IPS-18a (cell line): ENCODE measurements around the gene PRAC1.
A peak's percentile ranks its signal among the peaks of the same experiment; 100 is the strongest.
"Not testable (repeated sequence)": the region's sequence is repeated elsewhere in the genome, so short reads cannot be mapped to it uniquely, and the experiment has no call there.

Experiments
- H3K27ac ChIP-seq: one replicate; pipeline ENCODE4 v1.5.1; 2013; ENCODE audit warnings: low read length
- H3K27me3 ChIP-seq: one replicate; pipeline ENCODE4 v1.6.1; 2013; ENCODE audit warnings: mild to moderate bottlenecking, low read length; ENCODE audit not compliant: control insufficient read depth, insufficient read depth
- H3K36me3 ChIP-seq: one replicate; pipeline ENCODE4 v1.6.1; 2013; ENCODE audit warnings: low read depth, low read length; ENCODE audit not compliant: control insufficient read depth
- H3K4me1 ChIP-seq: one replicate; pipeline ENCODE4 v1.6.1; 2013; ENCODE audit warnings: low read depth, low read length; ENCODE audit not compliant: control insufficient read depth
- H3K4me3 ChIP-seq: one replicate; pipeline ENCODE4 v1.5.1; 2013; ENCODE audit warnings: low read length
- H3K9ac ChIP-seq: one replicate; pipeline ENCODE4 v1.6.1; 2013; ENCODE audit warnings: mild to moderate bottlenecking, low read length, moderate library complexity
- H3K9me3 ChIP-seq: one replicate; pipeline ENCODE4 v1.6.1; 2013; ENCODE audit warnings: low read depth, low read length; ENCODE audit not compliant: control insufficient read depth

The PRAC1 gene

DNA sequence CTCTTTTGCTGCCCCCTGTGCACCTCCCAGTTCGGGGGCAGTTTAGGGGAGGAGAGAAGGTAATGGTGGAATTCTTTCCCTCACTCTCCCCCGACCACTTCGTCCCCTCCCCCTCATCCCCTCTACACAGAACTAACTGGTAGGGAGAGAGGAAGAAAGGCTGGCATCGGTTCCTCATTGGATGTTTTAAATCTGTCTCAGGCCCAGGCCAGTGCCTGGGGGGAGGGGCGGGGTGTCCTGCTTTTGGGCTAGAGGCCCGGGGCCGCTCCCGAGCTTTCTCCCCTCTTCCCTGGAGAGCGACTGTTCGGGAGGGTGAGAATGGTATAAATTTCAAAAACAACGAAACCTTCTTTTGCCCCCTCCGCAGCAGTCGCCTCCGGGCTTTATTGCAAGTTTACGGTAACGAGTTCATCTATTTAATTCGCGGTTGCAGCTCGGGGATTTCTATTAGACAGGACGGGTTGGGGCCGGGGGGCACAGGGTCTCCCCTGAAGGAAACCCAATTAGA lies 651 bp upstream of the PRAC1 start, which contains the start of gene PRAC2:
Gene PRAC2 (plus strand): TSS at position 271 of the 508 bp plus-strand sequence. CDS start 1,226 bp downstream, outside the sequence.
- Histone ChIP-seq H3K4me3 (peak within 1 kb of the TSS; percentile 25), H3K9me3 (no peaks in the 10 kb centered on the region), H3K27ac (no peak within 1 kb of the TSS), H3K36me3 (no peaks in the 10 kb centered on the region), H3K4me1 (peaks cover 28% of the 10 kb centered on the region), H3K9ac (no peak within 1 kb of the TSS), H3K27me3 (peaks cover 100% of the 10 kb centered on the region)

DNA sequence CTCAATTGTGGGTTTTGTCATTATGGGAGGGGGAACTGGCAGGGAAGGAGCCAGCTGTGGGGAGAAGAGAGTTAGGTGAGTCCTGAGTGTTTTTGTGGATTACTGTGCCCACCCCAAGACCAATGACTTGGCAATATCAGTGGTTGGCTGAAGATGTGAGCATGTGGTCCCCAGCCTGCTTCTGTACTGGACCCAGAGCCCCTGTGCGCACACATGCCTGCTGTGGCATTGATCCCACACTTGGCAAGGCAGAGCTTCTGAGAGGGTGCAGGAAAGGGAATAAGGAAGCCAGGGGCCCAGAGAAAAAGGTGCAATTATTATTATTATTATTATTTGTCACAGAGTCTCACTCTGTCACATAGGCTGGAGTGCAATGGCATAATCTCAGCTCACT lies 1.3 kb downstream of the PRAC1 start:
- Histone ChIP-seq H3K36me3 (no peaks in the 10 kb centered on the region), H3K4me3 (no peak overlapping the region), H3K9ac (no peak overlapping the region), H3K9me3 (no peaks in the 10 kb centered on the region), H3K27me3 (peaks cover 100% of the 10 kb centered on the region), H3K27ac (no peak overlapping the region), H3K4me1 (peaks cover 28% of the 10 kb centered on the region)

DNA sequence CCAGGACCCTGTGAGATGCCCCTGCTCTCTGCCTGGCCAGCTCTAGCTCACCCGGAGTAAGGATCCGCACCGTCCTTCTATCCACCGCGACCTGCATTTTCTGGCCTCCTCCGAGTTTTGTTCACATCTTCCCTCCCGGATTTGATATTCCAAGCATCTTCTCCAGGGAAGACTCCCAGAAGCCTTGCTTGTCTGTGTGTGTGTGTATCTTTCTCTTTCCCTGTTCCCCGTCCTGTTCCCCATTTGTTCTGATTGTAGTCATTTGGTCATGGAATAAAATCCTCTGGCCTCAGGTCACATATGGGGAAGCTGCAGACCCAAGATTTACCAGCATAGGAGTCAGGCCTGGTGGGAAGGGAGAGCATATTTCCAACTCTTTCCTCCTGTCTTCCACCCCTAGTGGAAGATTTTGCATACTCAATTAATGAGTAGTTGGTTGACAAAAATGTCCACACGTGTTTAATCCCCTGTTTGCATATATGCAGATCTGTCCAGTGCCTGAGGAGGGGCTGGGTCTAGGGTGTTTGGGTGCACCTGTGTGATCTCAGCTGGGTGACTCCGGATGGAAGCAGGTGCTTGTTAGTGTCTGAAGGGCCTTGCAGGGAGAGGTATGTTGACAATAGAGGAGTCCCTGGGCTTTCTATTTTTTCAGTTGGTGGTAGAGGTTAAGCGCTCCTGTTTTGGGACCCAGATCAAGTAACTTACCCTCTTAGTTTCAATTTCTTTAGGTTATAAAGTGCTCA lies 1.9 kb downstream of the PRAC1 start:
- peaks cover 100% of the 10 kb centered on the region for H3K27me3 ChIP-seq
- no peaks in the 10 kb centered on the region for H3K9me3 ChIP-seq
- no peak overlapping the region for H3K27ac ChIP-seq
- no peak overlapping the region for H3K4me3 ChIP-seq
- H3K36me3 ChIP-seq = no peaks in the 10 kb centered on the region
- H3K4me1 ChIP-seq = peaks cover 28% of the 10 kb centered on the region
- no peak overlapping the region for H3K9ac ChIP-seq

DNA sequence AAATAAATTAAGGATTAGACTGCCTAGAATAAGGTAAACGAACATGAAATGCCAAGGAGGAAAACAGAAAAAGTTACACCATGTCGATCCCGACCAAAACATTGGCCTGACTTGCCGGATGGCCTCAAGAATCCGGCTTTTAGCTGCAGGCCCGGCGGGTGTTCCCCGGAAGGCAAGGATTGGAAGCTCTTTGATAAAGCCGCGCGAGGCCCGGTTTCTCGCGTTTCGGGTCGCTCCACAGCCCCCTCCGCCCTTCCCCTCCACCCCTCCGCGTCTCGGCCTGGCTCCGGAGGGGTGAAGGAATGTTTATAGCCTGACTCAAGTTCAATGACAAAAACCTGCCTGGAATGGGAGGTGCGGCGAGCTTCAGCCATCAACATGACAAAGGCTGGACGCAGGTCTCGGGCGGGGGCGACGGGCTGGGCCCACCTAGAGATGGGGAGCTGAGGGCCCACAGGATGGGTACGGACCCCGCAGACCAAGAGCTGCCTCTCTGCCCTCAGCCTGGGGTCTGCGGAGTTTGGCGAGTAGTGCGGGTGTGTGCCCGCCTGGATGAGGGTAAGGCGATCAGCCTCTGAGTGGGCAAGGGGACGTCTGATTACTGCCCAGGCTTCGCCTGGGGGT lies 2.6 kb downstream of the PRAC1 start:
- H3K9ac ChIP-seq = no peak overlapping the region
- H3K27me3 ChIP-seq = peaks cover 100% of the 10 kb centered on the region
- no peaks in the 10 kb centered on the region for H3K9me3 ChIP-seq
- no peaks in the 10 kb centered on the region for H3K36me3 ChIP-seq
- H3K27ac ChIP-seq = no peak overlapping the region
- H3K4me3 ChIP-seq = peak overlapping the region; percentile 40
- peaks cover 28% of the 10 kb centered on the region for H3K4me1 ChIP-seq

DNA sequence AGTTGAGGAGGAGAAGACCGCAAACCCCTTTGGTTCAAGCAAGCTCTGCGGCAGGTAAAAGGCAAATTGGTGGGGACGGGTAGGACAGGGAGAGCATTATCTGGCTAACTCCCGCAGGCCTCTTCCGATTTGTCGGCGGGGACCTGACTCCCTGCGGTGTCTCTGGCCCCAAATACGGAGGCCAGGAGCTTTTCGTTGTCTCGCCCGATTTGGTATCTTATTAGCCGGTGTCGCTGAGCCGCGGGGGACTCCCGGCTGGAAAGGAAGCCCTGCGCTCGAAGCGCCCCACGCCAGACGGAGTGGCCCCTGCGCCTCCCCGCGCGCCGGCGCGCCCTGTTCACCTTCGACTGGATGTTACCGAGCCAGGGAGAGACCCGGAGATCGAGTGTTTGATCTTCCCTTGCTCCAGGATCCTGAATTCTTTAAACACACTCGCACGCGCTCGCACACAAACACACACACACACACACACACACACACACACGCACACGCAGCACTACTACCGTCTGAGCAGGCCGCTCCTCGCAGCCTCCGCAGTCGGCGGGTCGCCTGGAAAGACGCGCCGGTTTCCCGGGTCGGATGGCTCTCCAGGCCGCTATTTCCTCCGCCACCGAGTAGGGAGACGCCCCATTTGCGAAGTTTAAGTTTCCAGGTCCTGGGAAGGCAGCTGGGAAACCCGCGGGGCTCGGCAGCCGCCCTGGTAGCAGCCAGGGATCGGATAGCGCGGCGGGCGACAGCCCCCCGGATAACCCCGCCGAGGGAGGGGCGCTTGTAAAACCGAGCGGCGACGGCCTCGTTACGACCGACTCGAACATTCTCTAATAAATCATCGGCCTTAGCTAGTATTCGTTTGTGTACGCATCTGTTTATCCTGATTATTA lies 3.3 kb downstream of the PRAC1 start:
- no peak overlapping the region for H3K27ac ChIP-seq
- no peaks in the 10 kb centered on the region for H3K9me3 ChIP-seq
- H3K4me1 ChIP-seq = peaks cover 27% of the 10 kb centered on the region
- peaks cover 100% of the 10 kb centered on the region for H3K27me3 ChIP-seq
- no peak overlapping the region for H3K9ac ChIP-seq
- peak overlapping the region; percentile 40 for H3K4me3 ChIP-seq
- no peaks in the 10 kb centered on the region for H3K36me3 ChIP-seq

DNA sequence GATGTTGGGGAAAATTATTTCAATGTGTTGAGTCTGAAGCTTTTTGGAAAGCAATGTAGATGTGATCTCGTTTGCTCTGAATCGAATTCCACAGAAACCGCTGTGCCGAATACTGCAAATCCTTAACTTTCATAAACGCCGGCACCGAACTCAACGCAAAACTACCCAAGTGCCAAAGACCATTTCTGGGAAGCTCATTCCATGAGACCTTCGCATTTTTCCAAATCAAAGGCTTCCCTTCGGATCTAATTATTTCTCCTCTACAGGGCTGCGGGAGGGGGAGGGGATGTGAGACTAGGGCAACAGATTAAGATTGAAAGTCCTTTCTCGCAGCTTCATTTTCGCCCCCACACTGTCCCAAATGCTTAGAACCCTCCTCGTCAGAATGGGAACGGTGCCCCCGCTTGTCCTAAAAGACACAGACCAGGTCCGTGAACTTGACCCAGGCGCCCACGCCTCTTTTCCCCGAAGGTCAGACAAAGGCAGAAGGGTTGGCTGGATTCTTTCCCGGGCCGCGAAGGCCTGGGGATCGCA lies 4.0 kb downstream of the PRAC1 start:
- H3K27me3 ChIP-seq = peaks cover 100% of the 10 kb centered on the region

DNA sequence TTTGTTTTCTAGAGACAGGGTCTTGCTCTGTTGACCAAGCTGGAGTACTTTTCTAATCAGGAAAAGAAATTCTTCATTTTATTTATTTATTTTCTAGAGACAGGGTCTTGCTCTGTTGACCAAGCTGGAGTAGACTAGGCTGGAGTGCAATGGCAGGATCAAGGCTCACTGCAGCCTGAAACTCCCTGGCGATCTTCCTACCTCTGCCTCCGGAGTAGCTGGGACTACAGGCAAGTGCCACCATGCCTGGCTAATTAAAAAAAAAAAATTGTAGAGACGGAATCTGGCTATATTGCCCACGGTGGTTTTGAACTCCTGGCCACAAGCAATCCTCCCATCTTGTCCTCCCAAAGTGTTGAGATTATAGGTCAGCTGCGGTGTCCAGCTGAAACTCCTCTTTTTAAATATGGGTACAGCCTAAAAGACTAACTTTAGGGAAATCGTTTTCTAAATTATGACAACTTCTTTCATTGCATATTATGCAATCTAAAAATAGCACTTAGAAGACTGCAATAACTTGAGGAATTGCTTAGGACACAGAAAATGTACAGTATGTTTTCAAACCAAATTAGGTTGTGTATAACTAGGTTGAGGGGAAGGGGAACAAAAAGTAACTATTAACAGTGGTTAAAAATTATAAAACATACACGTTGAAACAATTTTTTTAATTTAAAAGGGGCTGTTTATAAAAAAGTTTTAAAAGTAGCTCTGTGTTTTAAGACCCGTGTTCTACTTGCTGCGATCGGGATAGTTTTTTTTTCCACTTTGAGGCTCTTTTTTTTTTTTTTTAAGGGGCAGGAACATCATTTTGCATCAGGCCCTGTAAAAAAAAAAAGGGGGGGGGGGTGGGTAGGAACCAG lies 4.7 kb downstream of the PRAC1 start:
- Histone ChIP-seq H3K27me3 (peaks cover 100% of the 10 kb centered on the region), H3K4me1 (peaks cover 21% of the 10 kb centered on the region), H3K27ac (no peak overlapping the region), H3K9me3 (no peaks in the 10 kb centered on the region), H3K4me3 (no peak overlapping the region), H3K9ac (no peak overlapping the region), H3K36me3 (no peaks in the 10 kb centered on the region)

More for the DNA sequence above, 4.0 kb downstream of the PRAC1 start:
- Histone ChIP-seq H3K4me3 (peak overlapping the region; percentile 40), H3K27ac (no peak overlapping the region), H3K36me3 (no peaks in the 10 kb centered on the region), H3K9me3 (no peaks in the 10 kb centered on the region), H3K4me1 (peaks cover 23% of the 10 kb centered on the region), H3K9ac (no peak overlapping the region)

DNA sequence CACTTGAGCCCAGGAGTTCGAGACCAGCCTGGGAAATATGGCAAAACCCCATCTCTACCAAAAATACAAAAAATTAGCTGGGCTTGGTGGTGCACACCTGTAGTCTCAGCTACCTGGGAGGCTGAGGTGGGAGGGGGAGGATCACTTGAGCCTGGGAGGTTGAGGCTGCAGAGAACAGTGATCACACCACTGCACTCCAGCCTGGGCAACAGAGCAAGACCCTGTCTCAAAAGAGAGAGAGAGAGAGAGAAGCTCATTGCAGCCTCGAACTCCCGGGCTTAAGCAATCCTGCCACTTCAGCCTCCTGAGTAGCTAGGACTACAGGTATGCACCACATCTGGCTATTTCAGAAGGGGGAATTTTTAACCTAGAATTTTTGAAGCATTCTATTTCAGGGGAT lies 5.8 kb downstream of the PRAC1 start:
- not testable (repeated sequence) for H3K9ac ChIP-seq, H3K27ac ChIP-seq, H3K36me3 ChIP-seq, H3K4me3 ChIP-seq, H3K9me3 ChIP-seq
- H3K27me3 ChIP-seq = peaks cover 98% of the 10 kb centered on the region
- H3K4me1 ChIP-seq = peaks cover 18% of the 10 kb centered on the region

DNA sequence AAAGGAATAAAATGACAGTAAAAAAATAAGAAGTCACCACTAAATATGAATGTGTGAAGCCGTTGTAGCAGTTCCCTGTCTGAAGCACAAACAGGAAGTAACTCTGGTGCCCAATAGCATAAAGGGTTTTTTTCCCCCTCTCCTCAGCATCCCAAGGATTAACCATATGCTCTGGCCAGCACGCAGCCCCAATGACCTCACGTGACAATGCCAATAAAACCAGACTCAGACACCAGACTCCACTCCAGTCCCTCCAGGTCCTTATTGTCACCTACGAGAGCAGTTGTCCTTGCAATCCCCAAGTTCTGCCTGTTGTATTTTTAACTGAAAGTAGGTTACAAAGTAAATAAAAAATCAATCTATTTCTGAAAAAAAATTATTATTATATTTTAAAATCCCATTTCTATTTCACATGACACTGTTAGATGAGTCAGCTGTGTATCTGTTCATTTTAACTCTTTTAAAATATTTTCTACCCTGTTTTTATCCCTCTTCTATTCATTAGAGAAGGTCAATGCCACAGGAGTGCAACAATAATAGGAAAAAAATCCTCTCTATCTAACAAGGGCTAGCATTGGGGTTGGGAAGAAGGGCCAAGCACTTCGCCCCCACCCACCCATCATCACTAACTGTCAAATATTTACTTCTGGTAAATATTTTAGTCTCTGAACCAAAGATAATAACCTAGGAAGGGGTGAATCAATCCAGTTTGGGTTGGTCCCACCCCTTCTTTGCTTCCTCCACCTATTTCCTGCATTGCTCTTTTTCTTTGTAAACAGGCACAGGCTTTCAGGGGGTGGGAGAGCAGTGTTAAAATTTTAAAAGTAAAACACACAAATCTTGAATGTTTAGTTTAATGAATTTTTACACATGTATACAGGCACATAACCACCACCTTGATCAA lies 6.6 kb downstream of the PRAC1 start:
- H3K9me3 ChIP-seq = no peaks in the 10 kb centered on the region
- H3K36me3 ChIP-seq = no peaks in the 10 kb centered on the region
- no peak overlapping the region for H3K27ac ChIP-seq
- peaks cover 18% of the 10 kb centered on the region for H3K4me1 ChIP-seq
- no peak overlapping the region for H3K9ac ChIP-seq
- no peak overlapping the region for H3K4me3 ChIP-seq
- H3K27me3 ChIP-seq = peaks cover 97% of the 10 kb centered on the region

DNA sequence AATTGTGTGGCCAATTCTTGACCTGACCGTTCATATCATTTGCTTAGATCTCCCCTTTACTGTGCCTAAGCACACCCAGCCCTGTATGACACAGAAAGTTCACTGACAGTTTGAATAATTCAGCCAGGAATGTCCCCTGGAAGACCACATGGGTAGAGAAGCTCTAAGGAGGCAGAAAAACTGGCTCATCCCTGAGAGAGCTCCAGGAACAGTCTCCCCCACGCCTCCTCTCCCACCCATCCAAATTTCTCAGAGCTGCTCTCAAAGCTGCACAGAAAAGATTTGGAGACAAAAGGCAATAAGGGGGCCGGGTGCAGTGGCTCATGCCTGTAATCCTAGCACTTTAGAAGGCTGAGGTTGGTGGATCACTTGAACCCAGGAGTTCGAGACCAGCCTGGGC lies 11.2 kb downstream of the PRAC1 start:
- no peak overlapping the region for H3K9ac ChIP-seq
- H3K27ac ChIP-seq = no peak overlapping the region
- peaks cover 91% of the 10 kb centered on the region for H3K27me3 ChIP-seq
- H3K36me3 ChIP-seq = no peaks in the 10 kb centered on the region
- H3K9me3 ChIP-seq = no peaks in the 10 kb centered on the region
- H3K4me1 ChIP-seq = no peaks in the 10 kb centered on the region
- H3K4me3 ChIP-seq = no peak overlapping the region
